Measurements from ENCODE around the gene TSHB.

GRCh38 chr1:115040501-115040900 lies 10.9 kb downstream of the TSHB start:
- TF ChIP-seq YY1 (tag by site-specific recombination; IDR thresholded peaks at IDR 0.05) (no peak), YY2 (tag by site-specific recombination; IDR thresholded peaks at IDR 0.05) (no peak), ZSCAN30 (tag by site-specific recombination; IDR thresholded peaks at IDR 0.05) (no peak), CTCF (tag by site-specific recombination; IDR thresholded peaks at IDR 0.05) (no peak), ZNF274 (IDR thresholded peaks at IDR 0.05; ENCODE audit: low read length) (no peak), ZNF274 (tag by site-specific recombination; IDR thresholded peaks at IDR 0.05; ENCODE audit: borderline replicate concordance) (no peak), ZBTB7A (tag by site-specific recombination; IDR thresholded peaks at IDR 0.05; ENCODE audit: low read depth) (no peak), ZNF544 (tag by site-specific recombination; IDR thresholded peaks at IDR 0.05) (no peak), ZNF24 (tag by site-specific recombination; IDR thresholded peaks at IDR 0.05) (no peak), KLF9 (tag by site-specific recombination; IDR thresholded peaks at IDR 0.05; ENCODE audit: low read depth) (no peak)

All from HEK293 (cell line).